ENCODE measurements around the gene KIF1B.

Gene KIF1B

GRCh38 chr1:10209905-10210810 lies at the start of gene KIF1B:
Gene KIF1B, plus strand, starts transcription at chr1:10210570. Its CDS starts 21,759 bp downstream, at chr1:10232329.
- peak; percentile 97 for DNase-seq

- DNase-seq, result no peak
Measured at GRCh38 chr1:10160907-10161490, 49.4 kb upstream of the KIF1B start.

- DNase-seq, result no peak
Measured at GRCh38 chr1:10161541-10162290, 48.7 kb upstream of the KIF1B start.

- no peak for DNase-seq
Measured at GRCh38 chr1:10168912-10169514, 41.4 kb upstream of the KIF1B start.

GRCh38 chr1:10170239-10170574 lies 40.2 kb upstream of the KIF1B start:
- no peak for DNase-seq

GRCh38 chr1:10171105-10171767 lies 39.1 kb upstream of the KIF1B start:
- DNase-seq, result no peak

GRCh38 chr1:10171995-10172669 lies 38.2 kb upstream of the KIF1B start:
- no peak for DNase-seq

GRCh38 chr1:10173582-10173981 lies 36.8 kb upstream of the KIF1B start:
- peak; percentile 41 for DNase-seq

GRCh38 chr1:10177876-10178275 lies 32.5 kb upstream of the KIF1B start:
- DNase-seq, result no peak

GRCh38 chr1:10178597-10179405 lies 31.6 kb upstream of the KIF1B start:
- no peak for DNase-seq

GRCh38 chr1:10179406-10180091 lies 30.8 kb upstream of the KIF1B start:
- no peak for DNase-seq

- DNase-seq, result no peak
Measured at GRCh38 chr1:10181154-10181553, 29.2 kb upstream of the KIF1B start.

- no peak for DNase-seq
Measured at GRCh38 chr1:10185759-10186158, 24.6 kb upstream of the KIF1B start.

- DNase-seq, result no peak
Measured at GRCh38 chr1:10186331-10187025, 23.9 kb upstream of the KIF1B start.

- no peak for DNase-seq
Measured at GRCh38 chr1:10187026-10187334, 23.4 kb upstream of the KIF1B start.

- DNase-seq, result no peak
Measured at GRCh38 chr1:10188133-10188650, 22.2 kb upstream of the KIF1B start.

- DNase-seq, result no peak
Measured at GRCh38 chr1:10189659-10190058, 20.7 kb upstream of the KIF1B start.

GRCh38 chr1:10192263-10192662 lies 18.1 kb upstream of the KIF1B start:
- DNase-seq, result no peak

GRCh38 chr1:10193288-10193687 lies 17.1 kb upstream of the KIF1B start:
- no peak for DNase-seq

GRCh38 chr1:10195570-10195969 lies 14.8 kb upstream of the KIF1B start:
- DNase-seq, result no peak

Data from stimulated activated CD8-positive, alpha-beta memory T cell treated with anti-CD3 and anti-CD28 coated beads, Interleukin-4, amount 100 ng/mL, for 48 hours (primary cell).